ENCODE results near the gene RNF213. TPM values are rescaled to one million over a fixed set of nuclear protein-coding genes. Genes with fewer than 3 reads are reported as not detected.

RNF213 gene
- total RNA-seq, 1 donor = 134 TPM

DNA sequence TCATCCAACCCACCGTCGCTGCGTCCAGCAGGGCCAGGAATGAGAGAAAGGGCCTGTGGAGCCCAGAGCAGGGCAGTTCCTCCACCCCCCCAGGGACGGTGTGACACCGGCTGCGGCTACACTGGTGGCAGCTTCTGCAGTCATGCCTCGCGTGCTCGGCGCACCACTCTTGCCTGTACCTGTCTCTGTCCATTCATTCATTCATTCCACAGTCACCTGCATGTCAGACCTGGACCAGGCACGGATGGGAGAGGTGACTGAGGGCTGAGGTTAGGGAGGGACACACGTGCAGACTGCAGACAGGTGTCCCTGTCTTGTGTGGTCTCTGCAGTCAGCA, 181.6 kb downstream of the RNF213 start:
- Histone ChIP-seq H4K20me1 (ENCODE audit: insufficient read depth, low read length) (peaks cover 5% of the 10 kb centered on the region), H3K36me3 (ENCODE audit: insufficient read depth, low read length) (no peaks in the 10 kb centered on the region), H3K4me2 (ENCODE audit: insufficient read depth, low read length) (no peak overlapping the region), H2AFZ (ENCODE audit: low read length) (no peak overlapping the region), H3K79me2 (ENCODE audit: insufficient read depth, low read length) (no peaks in the 10 kb centered on the region), H3K27me3 (ENCODE audit: insufficient read depth, low read length) (peaks cover 12% of the 10 kb centered on the region), H3K4me3 (ENCODE audit: insufficient read depth, low read length) (no peak overlapping the region), H3K9me3 (ENCODE audit: low read depth, low read length) (no peaks in the 10 kb centered on the region), H3K27ac (ENCODE audit: low read depth, low read length) (no peak overlapping the region), H3K4me1 (ENCODE audit: insufficient read depth, low read length) (no peaks in the 10 kb centered on the region)
- no peak for TF ChIP-seq CTCF (IDR thresholded peaks at IDR 0.05; ENCODE audit: extremely low read depth, low read depth, low read length)
- DNase-seq (ENCODE audit: insufficient read length, low spot score, missing footprints) = no peak

DNA sequence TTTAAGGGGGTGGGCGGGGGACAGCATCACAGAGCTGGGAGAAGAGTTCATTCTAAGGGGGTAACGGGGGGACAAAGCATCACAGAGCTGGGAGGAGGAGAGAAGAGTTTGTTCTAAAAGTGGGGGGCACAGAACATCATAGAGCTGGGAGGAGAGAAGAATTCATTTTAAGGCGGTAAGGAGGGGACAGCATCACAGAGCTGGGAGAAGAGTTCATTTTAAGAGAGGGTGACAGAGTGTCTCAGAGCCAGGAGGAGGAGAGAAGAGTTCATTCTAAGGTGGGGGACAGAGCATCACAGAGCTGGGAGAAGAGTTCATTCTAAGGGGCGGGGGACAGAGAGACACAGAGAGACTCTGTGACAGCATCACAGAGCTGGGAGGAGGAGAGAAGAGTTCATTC, 182.1 kb downstream of the RNF213 start:
- TF ChIP-seq CTCF (IDR thresholded peaks at IDR 0.05; ENCODE audit: extremely low read depth, low read depth, low read length) = no peak
- no peaks in the 10 kb centered on the region for H3K79me2 ChIP-seq (ENCODE audit: insufficient read depth, low read length)
- no peak overlapping the region for H3K4me3 ChIP-seq (ENCODE audit: insufficient read depth, low read length)
- DNase-seq (ENCODE audit: insufficient read length, low spot score, missing footprints) = no peak
- H3K4me2 ChIP-seq (ENCODE audit: insufficient read depth, low read length) = no peak overlapping the region
- peaks cover 12% of the 10 kb centered on the region for H3K27me3 ChIP-seq (ENCODE audit: insufficient read depth, low read length)
- H2AFZ ChIP-seq (ENCODE audit: low read length) = no peak overlapping the region
- no peaks in the 10 kb centered on the region for H3K36me3 ChIP-seq (ENCODE audit: insufficient read depth, low read length)
- no peaks in the 10 kb centered on the region for H3K9me3 ChIP-seq (ENCODE audit: low read depth, low read length)
- H3K4me1 ChIP-seq (ENCODE audit: insufficient read depth, low read length) = no peaks in the 10 kb centered on the region
- no peak overlapping the region for H3K27ac ChIP-seq (ENCODE audit: low read depth, low read length)
- H4K20me1 ChIP-seq (ENCODE audit: insufficient read depth, low read length) = peaks cover 5% of the 10 kb centered on the region

- Histone ChIP-seq H3K36me3 (ENCODE audit: insufficient read depth, low read length) (no peaks in the 10 kb centered on the region), H3K27me3 (ENCODE audit: insufficient read depth, low read length) (peaks cover 12% of the 10 kb centered on the region), H3K4me2 (ENCODE audit: insufficient read depth, low read length) (no peak overlapping the region), H3K9me3 (ENCODE audit: low read depth, low read length) (no peaks in the 10 kb centered on the region), H3K4me1 (ENCODE audit: insufficient read depth, low read length) (no peaks in the 10 kb centered on the region), H4K20me1 (ENCODE audit: insufficient read depth, low read length) (peaks cover 5% of the 10 kb centered on the region), H3K27ac (ENCODE audit: low read depth, low read length) (no peak overlapping the region), H3K4me3 (ENCODE audit: insufficient read depth, low read length) (no peak overlapping the region), H3K79me2 (ENCODE audit: insufficient read depth, low read length) (no peaks in the 10 kb centered on the region), H2AFZ (ENCODE audit: low read length) (no peak overlapping the region)
- DNase-seq (ENCODE audit: insufficient read length, low spot score, missing footprints) = no peak
- TF ChIP-seq CTCF (IDR thresholded peaks at IDR 0.05; ENCODE audit: extremely low read depth, low read depth, low read length) = no peak
These were observed 182.8 kb downstream of the RNF213 start for GRCh38 chr17:80443498-80443897.

DNA sequence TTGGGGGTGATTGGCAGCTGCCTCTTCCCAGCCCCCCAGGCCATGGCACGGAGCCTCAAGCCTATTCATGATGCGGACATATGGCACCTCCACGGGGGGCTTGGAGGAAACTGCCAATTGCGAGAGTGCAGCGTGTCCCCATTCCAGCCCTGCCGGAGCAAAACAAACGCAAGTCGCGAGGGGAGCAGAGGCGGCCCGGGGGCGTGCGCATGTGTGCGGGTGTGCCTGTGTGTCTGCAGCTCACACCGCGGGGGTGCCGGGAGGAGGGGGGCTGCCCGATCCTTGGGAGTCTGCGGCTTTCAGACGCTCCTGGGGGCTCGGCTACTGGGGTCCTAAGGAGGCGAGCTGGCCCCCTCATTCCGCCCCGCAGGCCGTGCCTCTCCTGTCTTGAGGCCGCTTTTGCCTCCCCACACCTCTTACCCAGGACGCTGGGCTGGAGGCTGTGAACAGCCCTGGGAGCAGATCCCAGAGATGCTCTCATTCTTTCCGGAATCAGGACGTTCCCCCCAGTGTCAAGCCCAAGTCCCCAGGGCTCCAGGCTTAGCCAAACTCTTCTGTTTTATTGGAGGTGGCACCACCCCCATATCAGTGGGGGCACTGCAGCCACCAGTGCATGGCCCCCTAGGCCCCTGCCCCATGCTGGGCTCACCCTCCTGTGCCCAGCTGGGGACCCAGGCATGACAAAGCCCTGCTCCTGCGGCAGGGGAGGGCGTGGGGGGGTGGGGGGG, 183.4 kb downstream of the RNF213 start:
- Histone ChIP-seq H3K27me3 (ENCODE audit: insufficient read depth, low read length) (peaks cover 12% of the 10 kb centered on the region), H3K4me3 (ENCODE audit: insufficient read depth, low read length) (no peak overlapping the region), H3K79me2 (ENCODE audit: insufficient read depth, low read length) (no peaks in the 10 kb centered on the region), H3K4me2 (ENCODE audit: insufficient read depth, low read length) (no peak overlapping the region), H3K36me3 (ENCODE audit: insufficient read depth, low read length) (no peaks in the 10 kb centered on the region), H4K20me1 (ENCODE audit: insufficient read depth, low read length) (peaks cover 5% of the 10 kb centered on the region), H3K9me3 (ENCODE audit: low read depth, low read length) (no peaks in the 10 kb centered on the region), H3K4me1 (ENCODE audit: insufficient read depth, low read length) (no peaks in the 10 kb centered on the region), H2AFZ (ENCODE audit: low read length) (no peak overlapping the region), H3K27ac (ENCODE audit: low read depth, low read length) (no peak overlapping the region)
- no peak for DNase-seq (ENCODE audit: insufficient read length, low spot score, missing footprints)
- no peak for TF ChIP-seq CTCF (IDR thresholded peaks at IDR 0.05; ENCODE audit: extremely low read depth, low read depth, low read length)
